WTC11 (cell line): ENCODE measurements around the gene ST6GALNAC2.

ENCODE experiments used
- NFYB ChIP-seq: sonication (generic); formaldehyde crosslinking; conservative IDR thresholded peaks from 2 replicates; pipeline ENCODE4 v1.8.0; 2022; ENCODE audit warnings: low read depth, missing genetic modification reagents
- PRDM15 ChIP-seq: sonication (generic); formaldehyde crosslinking; IDR thresholded peaks from 2 replicates; pipeline ENCODE4 v1.8.0; 2022; ENCODE audit warnings: missing genetic modification reagents
- TF ChIP-seq, protein P1 (sequence below): fragments of 200-600 bp; IDR thresholded peaks from 2 replicates; pipeline ENCODE4 v1.8.0; 2022; ENCODE audit warnings: antibody characterized with exemption
- TF ChIP-seq, protein P2 (sequence below): sonication (generic); formaldehyde crosslinking; IDR thresholded peaks from 2 replicates; pipeline ENCODE4 v1.8.1; 2022; ENCODE audit warnings: low read depth, mild to moderate bottlenecking, moderate library complexity, missing genetic modification reagents, borderline replicate concordance

GRCh38 chr17:76579281-76579680 lies 6.4 kb downstream of the ST6GALNAC2 start:
- TF ChIP-seq, protein P1, sequence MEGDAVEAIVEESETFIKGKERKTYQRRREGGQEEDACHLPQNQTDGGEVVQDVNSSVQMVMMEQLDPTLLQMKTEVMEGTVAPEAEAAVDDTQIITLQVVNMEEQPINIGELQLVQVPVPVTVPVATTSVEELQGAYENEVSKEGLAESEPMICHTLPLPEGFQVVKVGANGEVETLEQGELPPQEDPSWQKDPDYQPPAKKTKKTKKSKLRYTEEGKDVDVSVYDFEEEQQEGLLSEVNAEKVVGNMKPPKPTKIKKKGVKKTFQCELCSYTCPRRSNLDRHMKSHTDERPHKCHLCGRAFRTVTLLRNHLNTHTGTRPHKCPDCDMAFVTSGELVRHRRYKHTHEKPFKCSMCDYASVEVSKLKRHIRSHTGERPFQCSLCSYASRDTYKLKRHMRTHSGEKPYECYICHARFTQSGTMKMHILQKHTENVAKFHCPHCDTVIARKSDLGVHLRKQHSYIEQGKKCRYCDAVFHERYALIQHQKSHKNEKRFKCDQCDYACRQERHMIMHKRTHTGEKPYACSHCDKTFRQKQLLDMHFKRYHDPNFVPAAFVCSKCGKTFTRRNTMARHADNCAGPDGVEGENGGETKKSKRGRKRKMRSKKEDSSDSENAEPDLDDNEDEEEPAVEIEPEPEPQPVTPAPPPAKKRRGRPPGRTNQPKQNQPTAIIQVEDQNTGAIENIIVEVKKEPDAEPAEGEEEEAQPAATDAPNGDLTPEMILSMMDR: no peak
- TF ChIP-seq NFYB (CRISPR knock-in tag) (no peak), PRDM15 (CRISPR knock-in tag) (no peak)
- TF ChIP-seq, protein P2, sequence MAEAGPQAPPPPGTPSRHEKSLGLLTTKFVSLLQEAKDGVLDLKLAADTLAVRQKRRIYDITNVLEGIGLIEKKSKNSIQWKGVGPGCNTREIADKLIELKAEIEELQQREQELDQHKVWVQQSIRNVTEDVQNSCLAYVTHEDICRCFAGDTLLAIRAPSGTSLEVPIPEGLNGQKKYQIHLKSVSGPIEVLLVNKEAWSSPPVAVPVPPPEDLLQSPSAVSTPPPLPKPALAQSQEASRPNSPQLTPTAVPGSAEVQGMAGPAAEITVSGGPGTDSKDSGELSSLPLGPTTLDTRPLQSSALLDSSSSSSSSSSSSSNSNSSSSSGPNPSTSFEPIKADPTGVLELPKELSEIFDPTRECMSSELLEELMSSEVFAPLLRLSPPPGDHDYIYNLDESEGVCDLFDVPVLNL (CRISPR knock-in tag): no peak
